Stimulated activated CD8-positive, alpha-beta memory T cell treated with anti-CD3 and anti-CD28 coated beads, Interleukin-15, amount 100 ng/mL, for 4 hours (primary cell): ENCODE results near the gene LRRC3.
"Not testable (repeated sequence)": the region's sequence is repeated elsewhere in the genome, so short reads cannot be mapped to it uniquely, and the experiment has no call there.

Experiments
- DNase-seq, 2 donors: peaks; one replicate each; pipeline ENCODE4 v3.0.0-alpha.2; 2020; ENCODE audit warnings: low read depth in 2 of 2

LRRC3 gene

DNA sequence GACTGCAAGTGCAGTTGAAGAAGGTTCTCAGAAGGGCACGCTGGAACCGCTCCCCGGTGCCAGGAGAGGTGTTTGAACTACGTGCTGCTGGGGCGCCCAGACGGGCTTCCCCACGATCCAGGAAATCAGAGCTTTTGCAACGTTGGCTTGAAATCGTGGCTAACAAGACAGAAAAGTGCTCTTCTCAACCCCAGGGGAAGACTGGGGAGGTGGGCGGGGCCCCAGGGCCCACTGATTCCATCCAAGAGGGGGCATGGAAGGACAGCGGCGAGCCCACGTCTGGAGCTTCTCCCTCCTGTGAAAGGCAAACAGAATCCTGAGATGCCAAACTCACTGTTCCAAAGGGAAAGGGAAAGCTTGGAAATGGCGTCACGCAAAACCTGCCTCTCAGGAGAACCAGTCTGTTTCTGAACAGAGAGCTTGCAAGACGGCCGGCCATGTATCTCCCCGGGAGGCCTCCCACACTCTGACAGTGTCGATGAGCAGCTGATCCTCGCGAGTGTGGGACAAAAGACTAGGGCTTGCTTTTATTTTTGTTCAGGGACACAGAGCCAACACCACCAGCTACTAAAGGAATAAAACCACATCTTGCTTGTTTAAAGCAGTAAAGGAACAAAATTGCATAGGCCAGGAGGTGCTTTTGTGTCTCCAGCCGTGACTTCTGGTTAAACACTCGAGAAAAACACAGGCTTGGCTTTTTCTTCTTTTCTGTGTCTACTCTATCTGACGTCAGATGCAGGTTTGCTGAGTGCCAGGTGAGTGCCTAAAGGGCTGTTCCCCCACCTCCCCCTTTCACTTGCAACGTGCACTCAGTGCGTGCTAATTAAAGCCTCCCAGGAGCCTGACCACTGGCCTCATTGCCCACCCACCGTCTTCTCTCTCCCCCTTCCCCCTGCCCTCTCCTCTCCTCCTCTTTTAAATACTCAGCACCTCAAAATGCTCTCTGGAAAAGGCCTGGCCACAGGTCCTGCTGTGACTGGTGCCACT lies 41.5 kb downstream of the LRRC3 start:
- DNase-seq = no peak

DNA sequence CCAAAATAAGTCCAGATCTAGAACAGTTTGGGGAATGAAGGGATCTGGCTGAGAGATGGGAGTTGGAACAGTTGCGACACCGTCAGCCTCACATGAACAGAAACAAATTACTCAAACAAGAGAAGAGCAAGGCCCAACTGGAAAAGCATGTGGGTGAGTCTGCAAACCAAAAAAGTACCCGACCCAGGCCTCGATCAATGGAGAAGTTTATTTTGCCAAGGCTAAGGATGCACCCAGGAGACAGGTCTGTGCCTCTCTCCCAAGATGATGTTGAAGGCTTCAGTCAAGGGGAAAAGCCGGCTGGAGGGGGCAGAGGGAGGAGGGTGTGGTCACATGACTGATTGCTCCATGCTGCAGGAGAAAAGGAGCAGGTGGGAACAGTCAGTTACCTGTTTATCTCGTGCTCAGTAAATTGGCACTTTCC lies 42.4 kb downstream of the LRRC3 start:
- DNase-seq = no peak

- no peak for DNase-seq
Measured at GRCh38 chr21:44498280-44499210, 43.2 kb downstream of the LRRC3 start.

DNA sequence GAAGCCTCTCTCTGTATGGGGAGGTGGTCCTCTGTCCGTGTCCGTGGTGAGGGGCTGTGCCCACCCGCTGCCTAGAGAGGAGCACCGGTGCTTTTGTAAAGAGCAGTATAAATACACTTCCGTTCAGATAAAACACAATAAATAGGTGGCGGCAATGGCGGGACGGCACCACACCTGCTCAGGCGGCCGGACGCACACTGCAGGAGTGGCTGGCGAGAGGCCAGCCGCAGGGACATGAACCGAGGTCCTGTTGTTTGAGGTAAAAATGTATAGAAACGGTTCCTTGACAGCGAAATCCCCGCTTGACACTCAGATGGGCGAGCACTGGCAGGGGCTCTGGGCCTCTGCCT lies 43.9 kb downstream of the LRRC3 start:
- no peak for DNase-seq

- no peak for DNase-seq
Measured at GRCh38 chr21:44499631-44500030, 44.3 kb downstream of the LRRC3 start.

- no peak for DNase-seq
Measured at GRCh38 chr21:44500111-44500510, 44.8 kb downstream of the LRRC3 start.

GRCh38 chr21:44502171-44502958 lies 47.1 kb downstream of the LRRC3 start:
- no peak for DNase-seq

DNA sequence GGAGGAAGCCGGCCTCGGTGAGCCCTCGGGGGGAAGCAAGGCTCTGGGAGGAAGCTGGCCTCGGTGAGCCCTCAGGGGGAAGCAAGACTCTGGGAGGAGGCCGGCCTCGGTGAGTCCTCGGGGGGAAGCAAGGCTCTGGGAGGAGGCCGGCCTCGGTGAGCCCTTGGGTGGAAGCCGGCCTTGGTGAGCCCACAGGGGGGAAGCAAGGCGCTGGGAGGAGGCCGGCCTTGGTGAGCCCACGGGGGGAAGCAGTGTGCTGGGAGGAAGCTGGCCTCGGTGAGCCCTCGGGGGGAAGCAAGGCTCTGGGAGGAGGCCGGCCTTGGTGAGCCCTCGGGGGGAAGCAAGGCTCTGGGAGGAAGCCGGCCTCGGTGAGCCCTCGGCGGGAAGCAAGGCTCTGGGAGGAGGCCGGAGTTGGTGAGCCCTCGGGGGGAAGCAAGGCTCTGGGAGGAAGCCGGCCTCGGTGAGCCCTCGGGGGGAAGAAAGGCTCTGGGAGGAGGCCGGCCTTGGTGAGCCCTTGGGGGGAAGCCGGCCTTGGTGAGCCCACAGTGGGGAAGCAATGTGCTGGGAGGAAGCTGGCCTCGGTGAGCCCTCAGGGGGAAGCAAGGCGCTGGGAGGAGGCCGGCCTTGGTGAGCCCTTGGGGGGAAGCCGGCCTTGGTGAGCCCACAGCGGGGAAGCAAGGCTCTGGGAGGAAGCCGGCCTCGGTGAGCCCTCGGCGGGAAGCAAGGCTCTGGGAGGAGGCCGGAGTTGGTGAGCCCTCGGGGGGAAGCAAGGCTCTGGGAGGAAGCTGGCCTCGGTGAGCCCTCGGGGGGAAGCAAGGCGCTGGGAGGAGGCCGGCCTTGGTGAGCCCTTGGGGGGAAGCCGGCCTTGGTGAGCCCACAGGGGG lies 47.9 kb downstream of the LRRC3 start:
- DNase-seq = not testable (repeated sequence)

GRCh38 chr21:44503901-44504399 lies 48.6 kb downstream of the LRRC3 start:
- DNase-seq = no peak

GRCh38 chr21:44505673-44506278 lies 50.5 kb downstream of the LRRC3 start:
- DNase-seq = no peak

- DNase-seq = no peak
Measured at GRCh38 chr21:44506279-44507255, 51.3 kb downstream of the LRRC3 start.

GRCh38 chr21:44507673-44508425 lies 52.5 kb downstream of the LRRC3 start:
- no peak for DNase-seq

DNA sequence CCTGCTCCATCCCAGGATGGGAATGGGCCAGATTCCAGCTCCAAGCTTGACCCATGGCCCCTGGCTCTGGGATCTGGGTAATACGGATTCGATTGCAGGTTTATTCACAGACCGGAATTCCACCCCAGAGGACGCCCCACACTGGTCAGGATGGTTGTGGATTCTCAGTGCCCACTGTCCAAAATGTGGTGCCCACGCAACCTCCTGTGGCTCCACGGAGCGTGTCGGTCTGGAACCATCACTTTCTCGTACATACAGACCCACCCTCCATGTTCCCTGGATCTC lies 53.1 kb downstream of the LRRC3 start:
- no peak for DNase-seq

DNA sequence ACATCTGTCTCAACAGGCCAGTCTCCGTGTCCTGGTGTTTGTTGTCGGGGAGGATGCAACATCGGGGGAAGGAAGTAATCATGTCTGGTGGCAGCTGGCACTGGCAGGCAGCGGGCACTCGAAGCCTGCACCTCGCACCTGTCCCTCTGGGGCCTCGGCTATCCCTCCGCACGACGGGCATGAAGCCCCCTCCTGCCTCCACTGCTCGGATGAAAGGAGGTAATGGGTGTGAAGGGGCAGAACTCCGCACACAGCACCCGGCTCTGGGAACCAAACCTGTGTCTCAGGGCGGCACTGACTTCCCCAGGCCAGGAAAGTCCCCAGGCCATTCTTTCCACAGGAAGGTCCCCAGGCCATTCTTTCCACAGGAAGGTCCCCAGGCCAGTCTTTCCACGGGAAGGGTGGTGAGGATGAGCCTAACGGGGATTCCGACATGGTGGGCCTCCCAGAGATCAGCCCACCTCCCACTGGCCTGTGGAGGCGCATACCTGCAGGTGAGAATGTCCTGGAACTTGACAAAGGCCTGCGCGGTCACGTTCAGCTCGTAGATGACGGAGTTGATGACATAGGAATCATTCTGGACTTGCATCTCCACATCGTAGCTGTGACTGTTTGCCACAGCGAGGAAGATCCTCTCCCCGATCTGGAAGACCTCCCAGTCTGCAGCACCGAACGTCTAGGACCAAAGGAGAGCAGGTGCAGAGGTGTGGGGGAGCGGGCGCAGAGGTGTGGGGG lies 53.6 kb downstream of the LRRC3 start:
- DNase-seq = no peak

GRCh38 chr21:44509539-44509938 lies 54.2 kb downstream of the LRRC3 start:
- no peak for DNase-seq

- DNase-seq = no peak
Measured at GRCh38 chr21:44510109-44510507, 54.8 kb downstream of the LRRC3 start.

DNA sequence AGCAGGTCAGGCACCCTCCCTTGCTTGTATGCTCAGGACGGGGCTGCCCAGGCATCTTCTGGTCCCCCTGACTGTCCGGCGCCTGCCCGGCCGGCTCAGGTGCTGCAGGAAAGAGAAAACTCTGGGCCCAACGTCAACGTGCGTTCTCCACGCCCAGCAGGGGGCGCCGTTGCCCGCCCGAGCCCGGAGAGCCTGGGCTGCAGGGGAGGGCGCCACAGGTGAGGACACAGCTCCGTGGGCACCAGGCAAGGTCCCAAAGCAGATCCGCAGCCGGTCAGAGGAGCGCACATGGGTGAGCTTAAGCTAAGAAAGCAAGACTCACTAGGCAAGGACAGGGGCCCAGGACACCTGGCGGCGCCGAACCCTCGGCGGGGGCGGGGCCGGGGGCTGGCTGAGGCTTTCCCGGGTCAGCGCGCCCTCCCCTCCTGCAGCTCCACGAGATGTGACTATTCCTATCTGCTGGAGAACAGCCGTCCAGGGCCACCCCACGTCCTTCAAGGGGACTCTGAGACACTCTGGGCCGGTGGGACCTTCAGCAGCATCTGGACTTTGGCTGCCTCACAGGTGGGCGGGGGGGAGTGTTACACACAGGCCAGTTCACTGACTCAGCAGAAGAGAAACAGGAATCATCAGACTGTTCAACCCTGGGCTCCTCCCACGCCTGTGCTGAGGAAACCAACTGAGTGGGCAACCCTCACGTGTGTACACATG lies 55.4 kb downstream of the LRRC3 start:
- peak; percentile 38 to 49 for DNase-seq
